GM18505 (cell line): ENCODE data around the gene FBXO38.

ENCODE experiments used
- ATAC-seq: cut with Tn5 transposase; IDR thresholded peaks from one replicate; pipeline ENCODE4 v1.9.1; 2021; ENCODE audit not compliant: unreplicated experiment
- POLR2A ChIP-seq: IDR thresholded peaks from 4 replicates; pipeline ENCODE4 v1.6.1; 2011; ENCODE audit warnings: borderline replicate concordance; ENCODE audit not compliant: insufficient read depth, insufficient read length; ENCODE audit errors: extremely low read depth

FBXO38 gene, protein sequence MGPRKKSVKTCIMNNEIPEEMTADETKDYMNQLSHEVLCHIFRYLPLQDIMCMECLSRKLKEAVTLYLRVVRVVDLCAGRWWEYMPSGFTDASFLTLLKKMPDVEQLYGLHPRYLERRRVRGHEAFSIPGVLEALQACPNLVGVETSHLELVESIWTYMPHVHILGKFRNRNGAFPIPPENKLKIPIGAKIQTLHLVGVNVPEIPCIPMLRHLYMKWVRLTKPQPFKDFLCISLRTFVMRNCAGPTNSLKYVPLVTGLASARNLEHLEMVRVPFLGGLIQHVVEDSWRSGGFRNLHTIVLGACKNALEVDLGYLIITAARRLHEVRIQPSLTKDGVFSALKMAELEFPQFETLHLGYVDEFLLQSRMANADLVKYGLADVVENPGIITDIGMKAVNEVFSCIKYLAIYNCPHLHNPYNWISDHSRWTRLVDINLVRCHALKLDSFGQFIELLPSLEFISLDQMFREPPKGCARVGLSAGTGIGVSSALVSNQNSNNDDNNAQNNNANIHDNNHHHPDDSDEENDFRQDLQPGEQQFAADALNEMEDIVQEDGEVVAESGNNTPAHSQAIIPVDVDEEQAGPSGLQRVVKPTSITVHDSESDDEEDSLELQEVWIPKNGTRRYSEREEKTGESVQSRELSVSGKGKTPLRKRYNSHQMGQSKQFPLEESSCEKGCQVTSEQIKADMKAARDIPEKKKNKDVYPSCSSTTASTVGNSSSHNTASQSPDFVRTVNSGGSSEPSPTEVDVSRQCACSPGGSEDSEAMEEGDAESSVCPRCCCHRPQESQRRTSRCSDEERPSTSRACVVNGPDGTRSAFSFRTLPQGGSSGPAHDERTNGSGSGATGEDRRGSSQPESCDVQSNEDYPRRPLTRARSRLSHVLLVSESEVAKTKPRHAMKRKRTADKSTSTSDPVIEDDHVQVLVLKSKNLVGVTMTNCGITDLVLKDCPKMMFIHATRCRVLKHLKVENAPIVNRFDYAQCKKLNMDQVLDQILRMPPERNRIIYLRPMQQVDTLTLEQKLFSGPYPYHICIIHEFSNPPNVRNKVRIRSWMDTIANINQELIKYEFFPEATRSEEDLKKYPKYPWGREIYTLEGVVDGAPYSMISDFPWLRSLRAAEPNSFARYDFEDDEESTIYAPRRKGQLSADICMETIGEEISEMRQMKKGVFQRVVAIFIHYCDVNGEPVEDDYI

DNA sequence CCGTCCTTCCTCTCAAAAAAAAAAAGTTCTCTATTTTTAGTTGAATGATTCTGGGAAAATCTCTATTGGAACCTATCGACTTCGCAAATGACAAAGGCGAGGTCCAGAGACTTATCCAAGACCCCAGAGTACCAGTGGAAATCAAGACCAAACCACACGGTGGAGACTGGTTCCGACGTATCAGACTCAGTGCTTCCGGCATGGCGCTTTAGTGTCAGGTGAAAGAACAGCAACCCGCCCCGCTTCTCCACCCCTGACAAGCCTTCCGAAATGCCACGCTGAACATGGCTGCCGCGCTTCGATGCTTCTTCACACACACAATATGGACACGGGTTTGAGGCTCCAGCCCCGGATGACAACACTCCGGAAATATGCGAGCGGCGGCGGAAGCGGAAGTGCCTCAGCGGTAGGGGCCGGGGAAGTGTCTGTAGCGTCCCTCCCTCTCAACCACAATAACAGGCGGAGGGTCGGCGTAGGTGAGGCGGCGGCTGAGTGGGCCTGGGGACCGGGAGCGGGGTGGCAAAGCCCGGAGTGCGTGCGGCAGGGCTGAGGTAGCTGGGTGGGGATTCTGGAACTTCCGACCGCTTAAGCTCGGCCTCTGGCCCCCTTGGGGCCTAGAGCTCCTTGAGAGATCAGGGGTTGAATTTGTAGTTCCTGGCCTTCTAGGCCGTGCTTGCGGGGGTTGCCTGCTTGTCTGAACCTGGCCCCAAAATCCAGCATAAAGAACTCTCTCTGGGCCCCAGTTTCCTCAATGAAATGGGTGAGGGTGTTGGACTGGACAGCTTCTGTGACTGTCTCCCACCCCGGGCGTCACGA is at the start of gene FBXO38:
TSS of gene FBXO38 (plus strand) at position 395 of the 816 bp plus-strand sequence. CDS start 10,819 bp downstream, outside the sequence.
- peak; percentile 94 for TF ChIP-seq POLR2A
- ATAC-seq: peak; percentile 99

DNA sequence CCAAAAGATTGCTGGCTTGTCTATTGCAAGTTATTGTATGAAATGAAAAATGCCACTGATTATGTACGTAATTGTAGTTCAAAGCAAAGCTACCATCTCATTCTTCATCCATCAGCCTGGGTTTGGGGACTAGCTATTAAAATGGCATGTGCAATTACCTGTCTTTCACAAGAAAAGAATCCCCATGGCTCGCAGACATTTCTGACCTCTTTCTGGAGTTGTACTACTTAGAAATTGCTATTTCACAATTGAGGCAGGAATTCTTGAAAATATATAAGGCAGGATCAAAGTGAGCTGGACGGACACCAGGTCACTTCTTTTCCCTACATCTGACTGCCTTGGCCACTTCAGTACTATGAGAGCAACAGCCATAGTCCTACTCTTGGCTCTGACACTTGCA is 48.5 kb upstream of the FBXO38 start, which contains the start of gene SPINK9:
TSS of gene SPINK9 (plus strand) at position 301 of the 400 bp plus-strand sequence. CDS start at position 356, 55 bp downstream.
- no peak for ATAC-seq
- no peak for TF ChIP-seq POLR2A

DNA sequence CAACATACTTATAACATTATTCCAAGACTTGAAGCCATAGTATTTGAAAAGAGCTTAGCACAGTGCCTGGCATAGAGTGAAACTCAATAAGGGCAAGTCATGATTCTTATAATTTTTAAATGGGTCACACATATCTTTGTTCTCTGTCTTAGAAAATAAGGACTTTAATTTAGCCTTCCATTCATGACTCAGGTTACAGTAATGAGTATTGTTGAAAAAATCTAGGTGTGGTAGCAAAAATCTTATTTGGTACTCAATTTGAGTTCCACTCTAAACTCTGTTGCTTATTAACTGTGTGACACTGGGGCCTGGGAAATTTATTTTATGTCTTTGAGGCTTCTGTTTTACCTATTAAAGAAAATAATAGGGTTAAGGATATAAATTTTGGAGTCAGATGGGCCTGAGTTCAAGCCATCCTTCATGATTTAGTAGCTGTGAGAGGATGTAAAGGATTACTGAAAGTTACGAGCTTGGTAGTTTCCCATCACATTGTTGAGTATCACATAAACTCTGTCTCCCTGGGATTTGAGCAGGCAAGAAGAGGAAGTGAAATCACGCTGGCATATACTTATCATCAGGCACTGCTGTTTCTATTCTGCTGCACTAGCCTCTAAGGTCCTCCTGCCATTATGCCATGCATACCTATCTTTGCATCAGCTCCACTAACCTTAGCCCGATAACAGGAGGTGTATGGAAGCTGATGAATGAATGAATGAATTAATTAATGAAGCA is 46.9 kb upstream of the FBXO38 start:
- TF ChIP-seq POLR2A: no peak
- ATAC-seq: peak; percentile 91

DNA sequence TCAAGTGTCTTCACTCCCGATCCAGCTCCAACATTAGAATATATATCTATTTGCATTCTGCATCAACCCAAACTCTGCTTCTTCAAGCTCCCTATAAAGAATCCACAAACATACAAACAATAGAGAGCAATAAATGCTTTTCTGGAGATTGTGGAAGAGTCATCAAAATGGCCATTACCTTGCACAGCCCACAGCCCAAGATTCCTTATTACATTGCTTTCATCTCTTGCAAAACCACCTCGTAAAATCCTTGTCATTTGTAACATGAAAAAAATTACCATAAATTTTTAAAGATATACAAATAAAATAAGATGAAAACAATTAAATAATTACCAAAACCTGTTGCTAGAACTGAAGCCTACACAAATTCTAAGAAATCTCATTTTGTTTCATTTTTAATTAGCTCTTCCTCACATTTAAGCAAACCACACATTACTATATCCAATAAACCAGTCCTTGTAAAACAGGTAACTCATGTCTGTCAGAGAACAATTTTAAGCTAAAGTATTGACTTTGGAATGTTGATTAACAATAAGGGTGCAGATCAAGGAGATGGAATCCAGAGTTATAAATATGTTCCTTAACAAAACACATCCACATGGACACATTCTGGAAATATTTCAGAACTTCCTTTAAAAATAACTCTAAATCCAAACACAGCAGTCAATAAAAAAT is 41.2 kb upstream of the FBXO38 start:
- no peak for ATAC-seq
- TF ChIP-seq POLR2A: no peak

DNA sequence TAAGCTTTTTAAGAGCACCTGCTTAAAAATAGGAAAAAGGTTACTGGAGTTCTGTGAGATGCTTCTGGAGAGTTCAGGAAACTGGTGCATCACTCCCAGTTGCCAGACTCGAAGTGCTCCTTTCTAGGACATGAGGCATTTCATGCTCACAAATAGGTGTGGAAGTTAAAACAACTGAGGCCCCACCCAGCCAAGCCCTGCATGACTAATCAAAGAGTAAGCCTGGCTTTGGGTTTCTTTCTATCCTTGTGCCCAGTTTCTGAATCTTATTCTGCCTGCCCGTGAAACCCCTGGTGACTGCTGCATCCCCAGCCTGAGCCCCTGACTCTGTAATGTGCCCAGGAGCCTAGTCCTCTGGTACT is 40.7 kb upstream of the FBXO38 start:
- no peak for ATAC-seq
- no peak for TF ChIP-seq POLR2A

DNA sequence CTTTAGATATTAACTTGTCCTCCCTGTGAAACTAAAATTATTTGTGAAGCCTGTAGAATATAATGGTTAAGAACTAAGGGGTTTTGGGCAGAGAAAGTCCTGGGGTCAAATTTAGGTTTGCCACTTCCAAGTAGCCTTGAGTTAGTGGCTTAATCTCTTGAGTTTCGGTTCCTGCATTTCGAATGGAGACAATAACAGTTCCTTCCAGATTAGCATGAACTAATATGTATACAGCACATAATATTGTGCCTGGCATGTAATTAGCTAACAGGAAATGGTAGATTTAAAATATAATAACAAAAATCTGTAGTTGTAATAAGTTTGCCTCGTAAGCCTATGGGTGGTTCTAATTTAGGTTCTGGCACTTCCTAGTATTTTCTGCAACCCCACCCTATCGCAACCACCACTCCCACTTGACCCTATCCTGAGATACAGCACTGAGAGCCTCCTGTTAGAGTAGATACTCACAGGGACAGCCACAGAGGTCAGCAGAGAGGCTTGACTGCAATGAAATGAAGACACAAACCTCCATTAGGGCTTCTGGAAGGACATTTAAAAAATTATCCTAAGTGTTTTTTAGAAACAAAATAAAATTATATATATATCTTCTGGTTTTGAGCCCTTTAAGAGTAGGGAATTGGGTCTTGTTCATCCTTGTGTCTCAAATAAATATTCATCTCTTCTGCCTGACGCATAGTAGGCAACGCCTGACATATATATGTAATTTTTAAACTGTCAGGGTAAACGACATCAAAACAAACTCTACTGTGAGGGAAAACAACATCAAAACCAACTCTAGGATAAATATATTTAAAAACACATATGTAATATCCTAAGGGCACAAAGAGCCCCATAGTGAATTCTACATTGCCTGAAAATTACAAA is 39.9 kb upstream of the FBXO38 start:
- TF ChIP-seq POLR2A: no peak

DNA sequence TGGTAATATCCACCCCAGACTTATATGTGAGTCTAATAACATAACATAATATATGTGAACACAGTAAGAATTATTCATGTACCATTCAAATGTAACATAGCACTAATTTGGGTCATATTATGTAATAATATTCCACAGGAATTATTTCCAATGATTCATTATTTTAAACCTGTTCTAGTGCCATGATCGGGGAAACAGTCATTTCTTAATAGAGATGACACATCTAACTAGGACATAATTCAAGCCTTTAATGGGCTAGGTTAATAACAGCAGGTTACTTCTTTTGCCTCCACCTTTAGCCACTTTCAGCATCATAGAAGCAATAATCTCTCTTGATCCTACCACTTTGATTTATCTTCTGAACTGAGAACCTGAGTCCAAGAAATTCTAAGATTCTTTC is 36.1 kb upstream of the FBXO38 start:
- ATAC-seq: no peak
- no peak for TF ChIP-seq POLR2A

More for the DNA sequence above, 39.9 kb upstream of the FBXO38 start:
- no peak for ATAC-seq

DNA sequence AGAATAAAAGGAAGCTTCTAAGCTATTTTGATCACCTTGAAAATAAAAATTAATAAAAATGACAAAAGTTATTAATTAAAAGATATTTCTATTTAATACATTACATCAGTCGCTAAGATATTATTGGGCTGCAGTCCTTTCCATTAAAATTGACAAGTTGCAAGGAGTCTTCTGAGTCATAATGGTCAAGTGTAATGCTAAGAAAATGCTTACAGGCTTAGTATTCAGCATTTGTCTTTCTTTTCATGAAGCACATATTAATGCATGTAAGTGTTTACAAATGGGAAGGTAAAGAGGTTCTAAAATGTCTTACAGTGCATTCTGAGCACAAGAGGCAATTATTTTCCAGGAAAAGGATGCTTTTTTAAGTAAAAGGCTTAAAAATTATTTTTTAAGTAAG is 31.1 kb upstream of the FBXO38 start:
- no peak for TF ChIP-seq POLR2A
- ATAC-seq: no peak

DNA sequence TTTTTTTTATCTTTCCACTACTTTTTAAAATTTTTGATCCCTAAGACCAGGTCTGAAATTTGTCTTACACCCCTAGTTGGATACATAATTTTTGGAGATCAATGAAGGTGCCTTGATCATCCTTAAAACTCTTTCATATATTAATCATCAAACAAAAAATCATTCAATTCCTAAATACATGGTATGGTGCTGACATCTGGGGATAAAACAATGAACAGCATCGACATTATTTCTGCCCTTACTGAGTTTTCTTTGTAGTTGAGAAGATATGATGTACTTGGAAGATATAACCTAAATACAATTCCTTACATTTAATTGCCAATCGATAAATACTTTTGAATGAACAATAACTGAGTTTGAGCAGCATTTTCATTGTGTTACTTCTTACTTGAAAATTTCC is 30.1 kb upstream of the FBXO38 start:
- ATAC-seq: no peak
- no peak for TF ChIP-seq POLR2A

DNA sequence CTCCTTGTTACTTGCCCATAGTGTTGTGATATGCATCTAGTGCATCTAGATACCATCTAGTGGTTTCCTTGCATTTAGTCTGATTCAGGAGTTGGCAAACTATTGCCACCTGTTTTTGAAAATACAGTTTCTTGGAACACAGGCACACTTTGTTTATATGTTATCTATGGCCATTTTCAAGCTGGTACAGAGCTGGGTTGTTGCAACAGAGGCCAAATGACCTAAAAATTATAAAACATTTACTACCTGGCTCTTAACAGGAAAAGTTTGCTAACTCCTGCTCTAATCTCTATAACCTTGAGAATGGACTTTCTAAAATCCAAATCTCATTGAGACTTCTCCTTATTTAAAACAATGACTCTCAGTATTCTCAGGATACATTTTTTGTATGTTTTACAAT is 19.4 kb upstream of the FBXO38 start:
- TF ChIP-seq POLR2A: no peak
- ATAC-seq: no peak
